GM19395 (cell line): ENCODE data around the gene NDUFA13.

Experiments
- ATAC-seq: cut with Tn5 transposase; IDR thresholded peaks from one replicate; pipeline ENCODE4 v1.9.1; 2021; ENCODE audit warnings: mild to moderate bottlenecking, moderate library complexity; ENCODE audit not compliant: unreplicated experiment

NDUFA13 gene

DNA sequence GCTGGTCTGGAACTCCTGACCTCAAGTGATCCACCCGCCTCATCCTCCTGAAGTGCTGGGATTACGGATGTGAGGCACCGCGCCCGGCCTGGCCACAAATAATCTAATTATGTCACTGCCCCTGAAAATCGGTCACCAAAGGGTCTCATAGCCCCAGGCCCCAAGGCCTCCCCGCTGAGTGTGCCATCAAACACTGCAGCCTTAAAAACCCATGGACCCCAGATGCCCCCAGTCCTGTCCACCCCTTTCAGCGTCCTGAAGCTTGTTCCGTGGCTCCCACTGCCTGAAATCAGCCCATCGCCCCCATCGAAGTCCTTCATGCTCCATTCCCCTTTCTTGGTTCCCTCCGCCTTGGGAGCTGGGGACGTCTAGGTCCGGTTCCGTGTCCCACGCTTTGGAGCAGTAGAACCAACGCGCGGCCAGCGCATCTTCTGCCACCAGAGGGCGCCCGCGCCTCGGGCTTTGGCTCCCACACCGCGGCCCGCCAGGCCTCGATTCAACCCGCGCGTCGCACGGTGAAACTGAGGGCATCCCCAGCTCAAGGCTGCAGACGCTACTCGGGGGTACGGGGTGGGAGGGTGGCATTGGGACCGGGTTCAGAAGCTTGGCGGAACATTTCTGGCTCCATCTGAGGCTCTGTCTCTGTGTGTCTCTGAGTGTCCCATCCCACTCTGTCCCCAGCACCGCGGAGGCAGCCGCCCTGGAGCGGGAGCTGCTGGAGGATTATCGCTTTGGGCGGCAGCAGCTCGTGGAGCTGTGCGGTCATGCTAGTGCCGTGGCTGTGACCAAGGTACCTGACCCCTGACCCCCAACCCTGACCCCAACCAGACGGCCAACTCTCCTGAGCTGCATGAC lies 16.2 kb downstream of the NDUFA13 start:
- ATAC-seq, result no peak

DNA sequence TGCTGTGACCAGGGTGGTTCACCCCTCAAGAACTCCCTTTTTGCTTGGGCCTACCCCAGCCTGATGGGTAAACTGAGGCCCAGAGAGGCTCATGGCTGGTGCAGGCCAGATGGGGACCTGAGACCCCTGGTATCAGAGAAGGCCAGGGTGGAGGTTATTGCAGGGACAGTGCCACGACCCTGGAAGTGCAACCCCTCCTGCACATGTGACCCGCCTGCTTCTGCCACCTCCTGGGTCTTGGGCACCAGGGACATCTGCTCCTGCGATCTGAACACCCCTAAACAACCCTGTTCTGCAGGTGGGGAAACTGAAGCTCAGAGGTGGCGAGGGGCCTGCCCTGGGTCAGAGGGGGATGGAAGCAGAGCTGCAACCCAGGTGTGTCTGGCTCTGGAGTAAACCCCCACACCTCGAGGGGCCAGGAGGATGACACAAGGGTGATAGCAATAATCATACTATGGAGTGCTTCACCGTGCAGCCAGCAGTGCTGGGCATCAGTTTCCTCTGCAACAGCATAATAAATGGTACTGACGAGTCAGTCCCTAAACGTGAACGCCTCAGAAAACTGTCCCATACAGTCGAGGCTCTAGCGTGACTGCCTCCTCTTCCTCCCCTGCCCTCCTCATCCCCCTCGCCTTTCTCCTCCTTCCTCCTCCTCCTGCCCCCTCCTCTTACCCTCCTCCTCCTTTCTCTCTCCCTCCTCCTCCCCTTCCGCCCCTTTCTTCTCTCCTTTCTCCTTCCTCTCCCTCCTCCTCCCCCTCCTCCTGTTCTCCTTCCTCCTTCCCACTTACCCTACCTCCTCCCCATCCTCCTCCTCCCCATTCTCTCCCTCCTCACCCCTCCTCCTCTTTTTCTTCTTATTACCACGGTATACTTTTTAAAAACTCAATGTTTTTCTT lies 17.0 kb downstream of the NDUFA13 start:
- ATAC-seq, result no peak

DNA sequence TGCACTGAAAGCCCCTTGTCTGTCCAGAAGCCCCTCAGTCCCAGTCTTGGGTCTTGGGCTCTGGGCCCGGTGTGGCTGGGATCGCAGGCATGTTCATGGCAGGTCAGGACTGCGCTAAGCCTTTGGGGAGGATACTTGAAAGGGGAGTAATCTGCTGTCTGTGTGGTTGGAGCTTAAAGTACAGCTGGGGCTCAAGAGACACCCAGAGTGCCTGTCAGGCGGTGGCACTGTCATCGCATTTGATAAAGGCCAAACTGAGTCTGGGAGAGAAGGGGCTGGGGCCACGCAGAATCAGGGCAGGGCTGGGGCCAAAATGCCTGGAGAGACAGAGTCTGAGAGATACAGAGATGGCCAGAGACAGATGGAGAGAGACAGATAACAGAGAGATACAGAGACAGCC lies 17.8 kb downstream of the NDUFA13 start:
- ATAC-seq, result no peak

DNA sequence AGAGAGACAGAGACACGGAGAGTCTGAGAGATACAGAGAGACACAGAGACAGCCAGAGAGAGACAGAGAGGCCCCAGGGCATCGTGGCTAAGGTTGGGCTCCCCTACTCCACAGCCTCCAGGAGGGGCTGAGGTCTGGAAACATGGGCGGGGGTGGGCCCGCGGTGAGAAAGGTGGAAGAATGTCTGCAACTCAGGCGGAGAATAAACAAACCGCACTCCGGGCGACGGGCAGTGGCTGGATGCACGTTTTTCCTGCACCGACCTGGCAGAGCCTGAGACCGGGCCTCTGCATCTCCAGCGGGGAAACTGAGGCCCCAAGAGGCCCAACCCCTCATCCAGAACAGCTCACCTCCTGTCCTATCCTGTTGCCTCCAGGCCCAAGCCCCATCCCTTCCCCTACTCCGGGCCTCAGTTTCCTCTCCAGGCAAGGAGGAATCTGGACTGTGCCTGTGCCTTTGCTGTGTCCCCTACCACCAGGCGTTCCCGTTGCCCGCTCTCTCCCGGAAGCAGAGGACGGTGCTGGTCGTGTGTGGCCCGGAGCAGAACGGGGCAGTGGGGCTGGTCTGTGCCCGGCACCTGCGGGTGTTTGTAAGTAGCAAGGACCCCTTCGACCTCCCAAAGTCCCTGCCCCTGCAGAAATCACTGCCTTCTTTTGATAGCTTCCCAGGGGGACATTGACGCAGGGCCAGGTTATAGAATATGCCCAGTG lies 18.7 kb downstream of the NDUFA13 start:
- ATAC-seq, result no peak

DNA sequence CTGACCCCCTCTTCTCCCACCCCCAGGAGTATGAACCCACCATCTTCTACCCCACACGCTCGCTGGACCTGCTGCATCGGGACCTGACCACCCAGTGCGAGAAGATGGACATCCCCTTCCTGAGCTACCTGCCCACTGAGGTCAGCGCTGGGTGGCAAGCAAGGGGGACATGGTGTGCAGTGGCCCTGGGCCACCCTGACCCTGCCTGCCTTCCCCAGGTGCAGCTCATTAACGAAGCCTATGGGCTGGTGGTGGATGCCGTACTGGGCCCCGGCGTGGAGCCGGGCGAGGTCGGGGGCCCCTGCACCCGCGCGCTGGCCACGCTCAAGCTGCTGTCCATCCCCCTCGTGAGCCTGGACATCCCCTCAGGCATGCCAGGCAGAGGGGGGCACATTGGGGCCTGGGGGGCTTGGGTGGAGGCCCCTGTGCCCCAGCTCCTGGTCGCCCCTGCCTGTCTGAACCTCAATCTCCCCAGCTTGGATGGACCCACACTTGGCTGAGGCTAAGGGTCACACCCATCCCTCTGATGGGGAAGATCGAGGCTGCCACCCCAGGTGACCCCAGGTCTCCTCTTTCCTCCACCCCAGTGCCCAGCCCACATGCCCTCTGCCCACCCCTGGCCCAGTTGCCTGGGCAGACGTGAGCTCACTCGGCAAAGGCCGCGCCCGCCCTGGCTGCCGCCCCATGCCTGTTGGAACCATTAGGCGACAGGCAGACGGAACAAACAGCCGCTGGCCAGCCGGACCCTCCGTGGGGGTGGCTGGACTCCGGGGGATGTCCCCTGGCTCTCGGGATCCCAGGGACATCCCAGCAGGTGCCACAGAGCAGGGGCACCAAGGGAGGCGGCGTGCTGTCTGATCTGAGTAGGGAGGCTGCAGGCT lies 19.5 kb downstream of the NDUFA13 start:
- ATAC-seq, result no peak

DNA sequence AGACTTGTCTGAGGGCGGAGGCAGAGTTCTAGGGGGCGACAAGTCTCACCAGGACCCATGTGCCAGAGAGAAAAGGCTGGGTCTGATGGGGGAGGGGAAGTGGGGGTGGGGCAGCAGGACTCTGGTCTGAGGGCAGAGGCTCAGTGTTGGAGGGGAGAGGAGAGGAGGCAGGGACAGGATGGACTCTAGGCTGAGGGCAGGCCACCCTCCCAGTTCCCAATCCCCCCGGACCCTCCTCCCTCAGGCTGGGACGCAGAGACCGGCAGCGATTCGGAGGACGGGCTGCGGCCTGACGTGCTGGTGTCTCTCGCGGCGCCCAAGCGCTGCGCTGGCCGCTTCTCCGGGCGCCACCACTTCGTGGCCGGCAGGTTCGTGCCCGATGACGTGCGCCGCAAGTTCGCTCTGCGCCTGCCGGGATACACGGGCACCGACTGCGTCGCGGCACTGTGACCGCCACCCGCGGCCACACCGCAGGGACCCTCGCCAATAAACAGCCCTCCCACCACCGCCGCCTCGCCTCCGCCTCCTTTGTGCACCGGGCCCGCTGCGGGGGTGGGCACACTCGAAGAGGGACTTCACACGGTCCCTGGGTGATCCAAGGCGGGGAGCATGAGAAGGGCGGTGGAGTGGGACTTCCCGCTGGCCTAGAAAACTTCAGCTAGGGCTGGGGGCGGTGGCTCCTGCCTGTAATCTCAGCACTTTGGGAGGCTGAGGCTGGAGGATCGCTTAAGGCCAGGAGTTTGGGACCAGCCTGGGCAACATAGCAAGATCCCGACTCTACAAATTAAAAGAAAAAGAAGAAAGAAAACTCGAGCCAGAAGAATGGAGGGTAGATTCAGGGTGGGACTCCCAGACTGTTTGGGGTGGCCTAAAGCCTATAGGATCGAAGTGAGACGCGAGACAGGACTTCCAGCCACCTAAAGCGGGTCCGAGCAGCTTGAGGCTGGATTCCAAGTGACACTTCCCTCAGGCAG lies 21.3 kb downstream of the NDUFA13 start:
- ATAC-seq, result no peak

DNA sequence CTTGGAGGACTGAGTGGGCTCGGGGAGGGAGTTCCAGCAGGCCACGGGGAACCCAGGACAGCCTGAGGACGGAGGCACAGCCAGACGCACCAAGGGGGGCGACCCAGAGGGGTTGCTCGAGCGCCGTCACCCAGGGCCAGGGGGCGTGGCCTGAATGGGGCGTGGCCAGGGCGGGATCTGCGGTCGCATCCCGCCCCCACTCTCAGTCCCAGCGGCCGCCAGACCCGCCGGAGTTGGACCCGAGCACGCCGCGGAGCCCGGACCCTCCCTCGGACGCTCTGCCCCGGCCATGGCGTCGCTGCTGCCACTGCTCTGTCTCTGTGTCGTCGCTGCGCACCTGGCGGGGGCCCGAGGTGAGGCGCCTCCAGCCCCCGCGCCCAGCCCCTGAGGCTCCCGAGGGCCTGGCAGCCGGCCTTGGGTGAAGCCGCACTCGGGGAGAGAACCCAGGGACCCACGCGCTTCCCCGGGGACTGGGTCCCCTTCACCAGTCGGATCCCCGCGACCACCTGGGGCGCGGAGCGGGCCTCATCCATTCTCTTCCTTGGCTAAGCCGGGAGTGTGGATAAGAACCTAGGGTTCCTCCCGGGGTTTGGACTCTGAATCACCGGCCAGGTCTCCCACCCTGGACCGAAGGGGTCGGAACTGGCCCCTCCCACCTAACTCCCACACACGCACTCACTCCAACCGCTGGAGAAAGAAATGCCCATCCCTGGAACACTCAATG lies 22.2 kb downstream of the NDUFA13 start, which contains the start of gene CILP2:
CILP2 (plus strand) TSS at position 205 of the 724 bp plus-strand sequence; CDS start at position 290, 85 bp downstream.
- ATAC-seq, result no peak

DNA sequence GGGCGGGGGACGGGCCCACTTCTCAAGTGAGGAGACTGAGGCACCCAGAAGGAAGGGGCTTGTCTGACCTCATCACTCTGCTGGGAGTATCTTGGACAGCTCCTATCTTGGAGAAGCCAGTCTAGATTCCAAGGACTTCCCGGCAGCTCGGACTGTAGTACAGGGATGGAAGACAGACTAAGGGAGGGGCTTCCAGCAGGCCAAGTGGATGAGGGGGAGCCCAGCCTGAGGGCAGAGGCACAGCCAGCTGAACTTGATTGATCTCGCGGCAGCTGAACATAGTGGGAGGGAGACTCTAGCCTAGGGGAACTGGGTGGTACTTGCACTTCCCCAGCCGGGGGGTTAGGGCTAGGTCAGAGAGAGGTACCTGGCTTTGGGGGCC lies 22.8 kb downstream of the NDUFA13 start:
- no peak for ATAC-seq

DNA sequence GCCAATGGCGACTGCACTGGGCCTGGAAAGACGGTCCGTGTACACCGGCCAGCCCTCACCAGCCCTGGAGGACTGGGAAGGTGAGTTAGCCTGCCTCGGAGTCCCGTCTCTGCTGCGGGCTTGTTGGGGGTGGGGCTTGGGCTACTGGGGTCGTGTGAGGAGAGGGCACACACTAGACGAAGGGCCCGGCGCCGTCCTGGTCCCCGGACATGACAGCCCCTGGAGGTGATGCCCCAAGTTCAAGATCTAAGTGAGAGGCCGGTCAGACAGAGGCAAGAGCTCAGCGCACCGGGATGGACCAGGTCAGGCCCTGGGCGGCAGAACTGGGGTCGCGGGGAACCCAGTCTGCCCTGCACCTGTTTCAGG lies 23.7 kb downstream of the NDUFA13 start:
- no peak for ATAC-seq

DNA sequence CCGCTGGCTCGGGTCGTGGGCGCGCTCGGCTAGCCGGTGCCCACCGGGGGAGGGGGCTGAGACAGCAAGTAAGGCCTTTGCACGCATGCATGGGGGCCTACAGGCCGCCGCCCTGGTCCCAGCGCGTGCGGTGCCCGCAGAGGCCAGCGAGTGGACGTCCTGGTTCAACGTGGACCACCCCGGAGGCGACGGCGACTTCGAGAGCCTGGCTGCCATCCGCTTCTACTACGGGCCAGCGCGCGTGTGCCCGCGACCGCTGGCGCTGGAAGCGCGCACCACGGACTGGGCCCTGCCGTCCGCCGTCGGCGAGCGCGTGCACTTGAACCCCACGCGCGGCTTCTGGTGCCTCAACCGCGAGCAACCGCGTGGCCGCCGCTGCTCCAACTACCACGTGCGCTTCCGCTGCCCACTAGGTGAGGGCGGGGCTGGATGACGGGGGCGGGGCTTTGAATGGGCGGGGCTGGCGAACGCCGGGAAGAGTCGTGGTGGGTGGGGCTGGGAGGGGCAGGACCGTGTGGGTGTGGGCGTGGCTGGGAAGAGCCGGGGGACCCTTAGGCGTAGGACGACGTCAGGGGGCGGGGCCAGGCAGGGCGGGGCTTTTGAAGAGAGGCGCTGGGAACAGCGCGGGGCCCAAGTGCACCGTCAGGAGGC lies 24.2 kb downstream of the NDUFA13 start:
- no peak for ATAC-seq

DNA sequence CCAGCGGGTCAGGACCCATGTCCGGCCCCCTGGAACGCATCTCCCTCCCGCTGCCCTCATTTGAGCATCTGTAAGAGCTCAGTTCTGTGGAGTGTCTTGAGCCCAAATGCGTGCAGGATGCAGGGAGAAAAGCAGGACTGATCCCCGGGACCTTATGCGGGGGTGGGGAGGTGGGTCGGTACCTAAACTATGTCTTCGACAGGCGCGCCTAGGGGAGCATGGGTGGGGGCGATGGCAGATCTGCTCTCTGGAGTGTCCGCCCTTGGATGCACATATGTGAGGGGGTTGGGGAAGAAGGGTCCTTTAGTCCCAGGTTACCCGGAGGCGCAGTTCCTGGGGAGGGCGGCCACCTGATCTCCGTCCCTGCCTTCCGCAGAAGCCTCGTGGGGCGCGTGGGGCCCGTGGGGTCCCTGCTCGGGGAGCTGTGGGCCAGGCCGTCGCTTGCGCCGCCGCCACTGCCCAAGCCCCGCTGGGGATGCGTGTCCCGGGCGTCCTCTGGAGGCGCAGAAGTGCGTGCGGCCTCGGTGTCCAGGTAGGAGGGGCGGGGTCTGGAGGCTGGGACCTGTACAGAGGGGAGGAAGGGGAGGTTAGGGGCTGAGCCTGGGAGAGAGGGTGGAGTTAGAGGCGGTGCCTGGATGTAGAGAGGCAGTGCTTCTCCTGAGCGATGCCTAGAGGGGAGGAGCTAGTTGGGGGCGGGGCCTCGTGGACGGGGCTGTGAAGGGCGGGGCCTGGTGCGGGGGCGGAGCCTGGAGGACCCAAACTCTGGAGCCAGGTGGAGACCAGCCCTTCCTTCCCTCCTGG lies 24.9 kb downstream of the NDUFA13 start:
- no peak for ATAC-seq

DNA sequence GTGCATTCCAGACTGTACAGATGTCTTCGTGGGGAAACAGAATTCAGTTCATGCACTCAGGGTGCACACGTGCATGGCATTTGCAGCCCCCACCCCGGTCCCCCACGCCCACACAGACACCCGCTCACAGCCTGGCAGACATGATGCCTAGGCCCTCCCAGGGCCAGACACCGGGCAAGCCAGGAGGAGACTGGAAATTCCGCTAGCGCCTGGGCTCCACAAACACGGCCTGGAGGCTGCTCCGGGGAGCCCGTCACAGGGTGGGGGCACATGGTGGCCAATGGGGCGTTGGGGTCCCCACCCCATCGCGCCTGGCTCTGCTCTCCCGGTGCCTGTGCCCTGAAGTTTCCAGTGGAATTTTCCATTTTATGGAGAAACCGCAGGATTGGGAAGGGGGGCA lies 25.6 kb downstream of the NDUFA13 start:
- ATAC-seq, result no peak

DNA sequence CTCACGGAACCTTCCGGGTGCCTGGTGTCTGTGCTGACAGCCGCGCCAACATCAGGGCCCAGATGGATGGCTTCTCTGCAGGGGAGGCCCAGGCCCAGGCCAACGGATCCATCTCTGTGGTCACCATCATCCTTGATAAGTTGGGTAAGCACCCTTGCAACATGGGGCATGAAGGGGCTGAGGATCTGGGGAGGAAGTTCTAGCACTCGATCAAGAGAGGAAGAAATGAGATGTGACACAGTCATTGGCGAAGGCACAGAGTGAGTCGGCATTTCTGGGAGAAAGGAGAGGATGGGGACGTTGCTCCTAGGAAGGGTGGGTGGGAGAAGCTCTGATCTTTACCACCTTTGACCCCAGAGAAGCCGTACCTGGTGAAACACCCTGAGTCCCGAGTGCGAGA lies 26.5 kb downstream of the NDUFA13 start:
- ATAC-seq, result no peak

DNA sequence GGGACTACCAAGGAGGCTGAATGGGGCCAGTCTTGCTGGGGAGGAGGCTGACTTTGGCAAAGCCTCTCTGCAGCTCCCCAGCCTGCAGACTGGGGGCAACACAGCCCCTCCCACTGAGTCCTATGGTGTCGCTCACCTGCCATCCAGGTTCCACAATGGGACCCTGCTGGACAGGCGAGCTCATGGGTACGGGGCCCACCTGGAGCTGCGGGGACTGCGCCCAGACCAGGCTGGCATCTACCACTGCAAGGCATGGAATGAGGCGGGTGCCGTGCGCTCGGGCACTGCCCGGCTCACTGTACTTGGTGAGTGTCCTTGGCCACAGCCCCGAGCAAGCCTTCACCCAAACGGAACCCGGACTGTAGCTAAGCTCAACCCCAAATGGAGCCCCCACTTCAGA lies 27.1 kb downstream of the NDUFA13 start:
- no peak for ATAC-seq

DNA sequence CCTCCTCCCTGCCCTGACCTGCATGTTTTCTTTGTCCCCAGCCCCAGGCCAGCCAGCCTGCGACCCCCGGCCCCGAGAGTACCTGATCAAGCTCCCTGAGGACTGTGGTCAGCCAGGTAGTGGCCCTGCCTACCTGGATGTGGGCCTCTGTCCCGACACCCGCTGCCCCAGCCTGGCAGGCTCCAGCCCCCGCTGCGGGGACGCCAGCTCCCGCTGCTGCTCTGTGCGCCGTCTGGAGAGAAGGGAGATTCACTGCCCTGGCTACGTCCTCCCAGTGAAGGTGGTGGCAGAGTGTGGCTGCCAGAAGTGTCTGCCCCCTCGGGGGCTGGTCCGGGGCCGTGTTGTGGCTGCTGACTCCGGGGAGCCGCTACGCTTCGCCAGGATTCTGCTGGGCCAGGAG lies 27.6 kb downstream of the NDUFA13 start:
- no peak for ATAC-seq

DNA sequence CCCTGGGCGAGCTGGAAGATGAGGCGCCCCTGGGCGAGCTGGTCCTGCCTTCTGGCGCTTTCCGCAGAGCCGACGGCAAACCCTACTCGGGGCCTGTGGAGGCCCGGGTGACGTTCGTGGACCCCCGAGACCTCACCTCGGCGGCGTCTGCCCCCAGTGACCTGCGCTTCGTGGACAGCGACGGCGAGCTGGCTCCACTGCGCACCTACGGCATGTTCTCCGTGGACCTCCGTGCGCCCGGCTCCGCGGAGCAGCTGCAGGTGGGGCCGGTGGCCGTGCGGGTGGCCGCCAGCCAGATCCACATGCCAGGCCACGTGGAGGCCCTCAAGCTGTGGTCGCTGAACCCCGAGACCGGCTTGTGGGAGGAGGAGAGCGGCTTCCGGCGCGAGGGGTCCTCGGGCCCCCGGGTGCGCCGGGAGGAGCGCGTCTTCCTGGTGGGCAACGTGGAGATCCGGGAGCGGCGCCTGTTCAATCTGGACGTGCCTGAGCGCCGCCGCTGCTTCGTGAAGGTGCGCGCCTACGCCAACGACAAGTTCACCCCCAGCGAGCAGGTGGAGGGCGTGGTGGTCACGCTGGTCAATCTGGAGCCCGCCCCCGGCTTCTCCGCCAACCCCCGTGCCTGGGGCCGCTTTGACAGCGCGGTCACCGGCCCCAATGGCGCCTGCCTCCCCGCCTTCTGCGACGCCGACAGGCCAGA lies 28.4 kb downstream of the NDUFA13 start:
- ATAC-seq, result no peak
